Neural crest cell (in vitro differentiated cells): ENCODE data around the gene COMTD1. TPM values are rescaled to one million over a fixed set of nuclear protein-coding genes. Genes with fewer than 3 reads are reported as not detected.

Source experiments
- DNase-seq: peaks from one replicate; pipeline ENCODE4 v3.0.0; 2021; ENCODE audit warnings: low read depth, mixed read lengths, low spot score
- H3K27ac Mint-ChIP-seq: one replicate; pipeline ENCODE4 v1.8.0; 2021; ENCODE audit warnings: mild to moderate bottlenecking, mixed read lengths; ENCODE audit not compliant: unreplicated experiment
- H3K27me3 Mint-ChIP-seq: 2 replicates; pipeline ENCODE4 v1.8.0; 2021; ENCODE audit warnings: low read depth, mild to moderate bottlenecking, mixed read lengths
- H3K36me3 Mint-ChIP-seq: 2 replicates; pipeline ENCODE4 v1.8.0; 2021; ENCODE audit warnings: low read depth, mild to moderate bottlenecking, mixed read lengths
- H3K4me1 Mint-ChIP-seq: 2 replicates; pipeline ENCODE4 v1.8.0; 2021; ENCODE audit warnings: mixed read lengths
- H3K4me3 Mint-ChIP-seq: one replicate; pipeline ENCODE4 v1.8.0; 2021; ENCODE audit warnings: mild to moderate bottlenecking, mixed read lengths
- H3K9me3 Mint-ChIP-seq: 2 replicates; pipeline ENCODE4 v1.8.0; 2021; ENCODE audit warnings: mixed read lengths
- CTCF ChIP-seq: fragments of 200-600 bp; sonication (generic); conservative IDR thresholded peaks from 2 replicates; pipeline ENCODE4 v1.5.0; 2021; ENCODE audit warnings: antibody characterized with exemption, mild to moderate bottlenecking
- total RNA-seq: library from RNA; stranded (reverse); gene quantifications from 2 replicates; pipeline ENCODE4 v1.2.1, GENCODE V29; 2021

COMTD1 gene
- total RNA-seq, 1 donor from 2014 or later, result 4.7 TPM

- no peaks in the 10 kb centered on the region for H3K4me1 Mint-ChIP-seq
Observed at GRCh38 chr10:75253281-75254220, 17.8 kb upstream of the COMTD1 start.

GRCh38 chr10:75250934-75251333, 15.2 kb upstream of the COMTD1 start:
- no peak overlapping the region for H3K27ac Mint-ChIP-seq
- peaks cover 13% of the 10 kb centered on the region for H3K36me3 Mint-ChIP-seq
- TF ChIP-seq CTCF, result no peak
- no peaks in the 10 kb centered on the region for H3K27me3 Mint-ChIP-seq
- H3K4me3 Mint-ChIP-seq, result no peak overlapping the region
- no peaks in the 10 kb centered on the region for H3K4me1 Mint-ChIP-seq
- H3K9me3 Mint-ChIP-seq, result peaks cover 12% of the 10 kb centered on the region
- no peak for DNase-seq

More at GRCh38 chr10:75253281-75254220, 17.8 kb upstream of the COMTD1 start:
- DNase-seq, result no peak
- Mint-ChIP-seq H3K9me3 (peaks cover 12% of the 10 kb centered on the region), H3K4me3 (no peak overlapping the region), H3K27ac (no peak overlapping the region), H3K27me3 (no peaks in the 10 kb centered on the region), H3K36me3 (peaks cover 13% of the 10 kb centered on the region)
- TF ChIP-seq CTCF, result no peak

- H3K27ac Mint-ChIP-seq, result no peak overlapping the region
- H3K4me3 Mint-ChIP-seq, result no peak overlapping the region
- DNase-seq, result no peak
- no peak for TF ChIP-seq CTCF
- H3K4me1 Mint-ChIP-seq, result no peaks in the 10 kb centered on the region
- H3K9me3 Mint-ChIP-seq, result peaks cover 3% of the 10 kb centered on the region
- H3K27me3 Mint-ChIP-seq, result no peaks in the 10 kb centered on the region
- H3K36me3 Mint-ChIP-seq, result peaks cover 3% of the 10 kb centered on the region
Observed at GRCh38 chr10:75247797-75248196, 12.0 kb upstream of the COMTD1 start.

- Mint-ChIP-seq H3K27me3 (no peaks in the 10 kb centered on the region), H3K27ac (no peak overlapping the region), H3K4me1 (no peaks in the 10 kb centered on the region), H3K36me3 (no peaks in the 10 kb centered on the region), H3K9me3 (no peaks in the 10 kb centered on the region), H3K4me3 (no peak overlapping the region)
- no peak for TF ChIP-seq CTCF
- DNase-seq, result no peak
Observed at GRCh38 chr10:75246506-75246905, 10.7 kb upstream of the COMTD1 start.

- no peaks in the 10 kb centered on the region for H3K36me3 Mint-ChIP-seq
- no peaks in the 10 kb centered on the region for H3K27me3 Mint-ChIP-seq
- TF ChIP-seq CTCF, result no peak
- DNase-seq, result no peak
- no peak overlapping the region for H3K4me3 Mint-ChIP-seq
- H3K4me1 Mint-ChIP-seq, result no peaks in the 10 kb centered on the region
- H3K9me3 Mint-ChIP-seq, result no peaks in the 10 kb centered on the region
- H3K27ac Mint-ChIP-seq, result no peak overlapping the region
Observed at GRCh38 chr10:75245354-75246250, 9.8 kb upstream of the COMTD1 start.
